DND-41 (cell line): ENCODE results near the gene KLRD1.

ENCODE experiments used
- EZH2 ChIP-seq: IDR thresholded peaks from 3 replicates; pipeline ENCODE4 v1.6.1; 2012; ENCODE audit warnings: borderline replicate concordance, low read depth, mild to moderate bottlenecking, moderate library complexity, low read length, inconsistent platforms; ENCODE audit not compliant: severe bottlenecking
- TF ChIP-seq, protein P1 (sequence below): IDR thresholded peaks from 2 replicates; pipeline ENCODE4 v1.5.1; 2012; ENCODE audit warnings: borderline replicate concordance, low read length, moderate library complexity, mild to moderate bottlenecking; ENCODE audit not compliant: poor library complexity, severe bottlenecking; ENCODE audit errors: extremely low read depth

DNA sequence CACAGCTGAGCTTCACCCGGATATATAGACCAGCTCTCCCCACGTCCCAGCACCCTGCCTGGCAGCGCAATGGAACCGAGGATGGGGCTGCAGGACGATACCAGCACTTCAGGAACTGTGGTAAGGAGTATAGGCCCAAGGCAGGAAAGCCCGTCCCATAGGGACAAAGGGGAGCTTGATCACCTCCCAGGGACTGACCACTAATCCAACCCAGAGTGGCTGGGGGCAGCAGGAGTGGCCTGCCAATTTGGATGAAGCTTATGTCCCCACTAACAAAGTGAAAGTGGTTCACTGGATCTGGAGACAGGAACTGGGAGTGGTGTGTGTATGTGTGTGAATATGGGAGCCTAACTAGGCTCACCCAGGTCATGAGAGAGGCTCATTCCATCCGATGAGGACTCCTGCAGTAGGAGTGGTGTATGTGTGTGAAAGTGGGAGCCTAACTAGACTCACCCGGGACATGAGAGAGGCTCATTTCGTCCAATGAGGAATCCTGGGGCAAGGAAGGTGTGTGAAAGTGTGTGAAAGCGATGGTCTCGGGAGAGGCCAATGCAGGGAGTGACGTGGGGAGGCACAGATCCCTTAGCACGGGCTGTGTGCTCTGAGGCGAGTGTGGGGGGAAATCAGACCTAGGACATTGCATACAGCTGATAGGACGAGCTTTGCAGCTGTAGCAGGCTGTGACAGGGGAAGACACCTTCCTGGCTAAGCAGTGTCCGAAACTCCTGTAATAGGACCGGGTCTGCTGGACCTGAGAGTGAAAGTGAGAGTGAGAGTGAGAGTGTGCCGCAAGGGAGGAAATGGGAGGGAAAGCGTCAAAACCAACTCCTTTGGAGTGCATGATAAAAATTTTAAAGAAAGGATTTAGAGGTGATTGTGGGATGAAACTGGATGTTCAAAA lies 56.5 kb downstream of the KLRD1 start:
- TF ChIP-seq, protein P1, sequence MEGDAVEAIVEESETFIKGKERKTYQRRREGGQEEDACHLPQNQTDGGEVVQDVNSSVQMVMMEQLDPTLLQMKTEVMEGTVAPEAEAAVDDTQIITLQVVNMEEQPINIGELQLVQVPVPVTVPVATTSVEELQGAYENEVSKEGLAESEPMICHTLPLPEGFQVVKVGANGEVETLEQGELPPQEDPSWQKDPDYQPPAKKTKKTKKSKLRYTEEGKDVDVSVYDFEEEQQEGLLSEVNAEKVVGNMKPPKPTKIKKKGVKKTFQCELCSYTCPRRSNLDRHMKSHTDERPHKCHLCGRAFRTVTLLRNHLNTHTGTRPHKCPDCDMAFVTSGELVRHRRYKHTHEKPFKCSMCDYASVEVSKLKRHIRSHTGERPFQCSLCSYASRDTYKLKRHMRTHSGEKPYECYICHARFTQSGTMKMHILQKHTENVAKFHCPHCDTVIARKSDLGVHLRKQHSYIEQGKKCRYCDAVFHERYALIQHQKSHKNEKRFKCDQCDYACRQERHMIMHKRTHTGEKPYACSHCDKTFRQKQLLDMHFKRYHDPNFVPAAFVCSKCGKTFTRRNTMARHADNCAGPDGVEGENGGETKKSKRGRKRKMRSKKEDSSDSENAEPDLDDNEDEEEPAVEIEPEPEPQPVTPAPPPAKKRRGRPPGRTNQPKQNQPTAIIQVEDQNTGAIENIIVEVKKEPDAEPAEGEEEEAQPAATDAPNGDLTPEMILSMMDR: no peak
- TF ChIP-seq EZH2: no peak
